Activated naive CD8-positive, alpha-beta T cell treated with anti-CD3 and anti-CD28 coated beads, Interleukin-2, amount 50 U/mL, for 24 hours (primary cell): ENCODE results near the gene NTRK3.
A peak's percentile ranks its signal among the peaks of the same experiment; 100 is the strongest.

Experiments
- ATAC-seq: fragments of 150-1000 bp; cut with Tn5 transposase; one replicate; pipeline ENCODE4 v1.10.0; 2021
- DNase-seq: peaks from one replicate; pipeline ENCODE4 v3.0.0; 2021
- H3K27ac Mint-ChIP-seq: one replicate; pipeline ENCODE4 v1.8.0; 2021; ENCODE audit warnings: mild to moderate bottlenecking, mixed read lengths
- H3K27me3 Mint-ChIP-seq: one replicate; pipeline ENCODE4 v1.8.0; 2021; ENCODE audit warnings: mixed read lengths
- H3K36me3 Mint-ChIP-seq: one replicate; pipeline ENCODE4 v1.8.0; 2021; ENCODE audit warnings: low read depth, mixed read lengths
- H3K4me1 Mint-ChIP-seq: one replicate; pipeline ENCODE4 v1.8.0; 2021; ENCODE audit warnings: mixed read lengths
- H3K4me3 Mint-ChIP-seq: one replicate; pipeline ENCODE4 v1.8.0; 2021; ENCODE audit warnings: mild to moderate bottlenecking, moderate library complexity, mixed read lengths
- H3K9me3 Mint-ChIP-seq: one replicate; pipeline ENCODE4 v1.8.0; 2021; ENCODE audit warnings: mixed read lengths

Gene NTRK3

GRCh38 chr15:88225461-88225860, 31.1 kb downstream of the NTRK3 start:
- Mint-ChIP-seq H3K27me3 (peaks cover 2% of the 10 kb centered on the region), H3K27ac (no peak overlapping the region), H3K4me1 (no peaks in the 10 kb centered on the region), H3K36me3 (no peaks in the 10 kb centered on the region), H3K4me3 (no peak overlapping the region), H3K9me3 (no peaks in the 10 kb centered on the region)
- no peak for DNase-seq
- ATAC-seq, result no peak

DNA sequence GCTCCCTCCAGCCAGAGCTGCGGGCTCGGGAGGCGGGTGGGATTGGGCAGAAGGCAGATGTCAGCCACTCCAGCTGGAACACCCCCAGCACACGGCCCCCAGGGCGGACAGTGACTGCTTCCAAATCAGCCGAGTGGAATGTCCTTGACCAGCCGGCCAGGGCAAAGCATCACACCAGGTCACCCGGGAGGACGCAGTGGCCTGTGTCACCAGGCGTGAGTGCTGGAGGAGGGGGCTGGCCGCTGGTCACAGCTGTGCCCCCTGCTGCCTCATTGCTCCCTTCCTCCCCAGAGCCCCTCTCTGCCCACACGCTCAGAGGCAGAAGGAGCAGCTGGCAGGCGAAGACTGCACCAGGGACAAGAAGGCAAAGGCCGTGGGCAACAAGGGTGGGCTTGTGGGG, 33.5 kb downstream of the NTRK3 start:
- no peak overlapping the region for H3K27ac Mint-ChIP-seq
- ATAC-seq (no peak), DNase-seq (no peak)
- no peaks in the 10 kb centered on the region for H3K36me3 Mint-ChIP-seq
- H3K4me3 Mint-ChIP-seq, result no peak overlapping the region
- no peaks in the 10 kb centered on the region for H3K27me3 Mint-ChIP-seq
- no peaks in the 10 kb centered on the region for H3K9me3 Mint-ChIP-seq
- H3K4me1 Mint-ChIP-seq, result no peaks in the 10 kb centered on the region

DNA sequence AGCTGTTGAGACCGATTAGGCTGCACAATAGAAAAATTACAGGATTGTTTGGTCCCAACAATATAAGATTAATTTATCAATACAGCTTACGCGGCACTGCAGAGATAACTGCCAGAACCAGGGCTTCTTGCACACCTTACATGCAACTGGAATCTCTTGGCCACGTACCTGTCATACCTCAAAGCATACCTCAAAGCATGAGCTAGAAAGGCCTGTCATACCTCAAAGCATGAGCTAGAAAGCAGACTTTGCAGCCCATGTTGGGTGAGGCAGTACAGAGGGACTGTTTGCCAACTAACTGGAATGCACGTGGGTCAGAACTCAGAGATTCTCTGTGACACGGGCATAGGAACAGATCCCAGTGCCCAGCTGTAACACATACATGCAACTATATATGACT, 34.7 kb downstream of the NTRK3 start:
- Mint-ChIP-seq H3K9me3 (no peaks in the 10 kb centered on the region), H3K4me1 (no peaks in the 10 kb centered on the region), H3K27ac (no peak overlapping the region), H3K4me3 (no peak overlapping the region), H3K36me3 (no peaks in the 10 kb centered on the region), H3K27me3 (peaks cover 3% of the 10 kb centered on the region)
- ATAC-seq (no peak), DNase-seq (no peak)

DNA sequence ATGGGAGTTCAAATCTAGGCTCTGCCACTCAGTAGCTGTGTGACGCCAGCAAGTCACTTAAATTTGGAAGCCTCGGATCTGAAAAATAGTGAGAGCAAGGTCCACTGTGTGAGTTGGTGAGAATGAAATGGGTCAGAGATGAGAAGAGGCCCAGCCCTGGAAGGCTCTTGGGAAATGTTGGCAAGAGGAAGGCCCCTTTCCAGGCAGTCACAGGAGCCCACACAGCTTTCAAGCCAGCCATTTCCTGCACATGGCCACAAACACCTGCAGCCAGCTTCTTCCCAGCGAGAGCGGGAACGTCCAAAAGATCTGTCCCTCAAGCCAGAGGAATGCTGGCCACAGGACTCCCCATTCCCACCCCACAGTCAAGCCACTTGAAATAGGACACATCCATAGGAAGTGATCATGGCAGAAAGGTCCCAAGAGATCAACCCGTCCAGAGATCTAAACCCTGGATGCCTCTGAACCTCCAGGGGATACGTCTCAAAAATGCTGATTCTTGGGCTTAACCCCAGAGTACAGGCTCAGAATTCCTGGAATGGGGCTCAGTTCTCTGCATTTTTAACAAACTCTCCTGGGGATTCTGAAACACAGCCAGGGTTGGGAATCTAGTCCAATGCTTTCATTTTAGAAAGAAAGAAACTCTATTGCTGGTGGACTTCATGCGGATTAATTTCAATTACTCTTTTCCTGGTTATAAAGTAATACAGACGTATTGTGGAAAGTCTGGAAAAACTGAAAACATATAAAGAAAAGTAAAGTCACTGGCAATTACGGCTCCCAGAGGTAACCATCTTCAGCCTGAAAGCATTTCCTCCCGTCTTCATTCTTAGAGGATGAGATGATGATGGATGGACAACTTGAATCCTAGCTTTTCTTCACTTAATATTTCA, 35.9 kb downstream of the NTRK3 start:
- H3K4me3 Mint-ChIP-seq, result no peak overlapping the region
- no peaks in the 10 kb centered on the region for H3K4me1 Mint-ChIP-seq
- H3K36me3 Mint-ChIP-seq, result no peaks in the 10 kb centered on the region
- peaks cover 3% of the 10 kb centered on the region for H3K27me3 Mint-ChIP-seq
- no peaks in the 10 kb centered on the region for H3K9me3 Mint-ChIP-seq
- ATAC-seq (no peak), DNase-seq (no peak)
- H3K27ac Mint-ChIP-seq, result no peak overlapping the region

- ATAC-seq (no peak), DNase-seq (no peak)
- Mint-ChIP-seq H3K4me3 (no peak overlapping the region), H3K36me3 (no peaks in the 10 kb centered on the region), H3K9me3 (no peaks in the 10 kb centered on the region), H3K4me1 (no peaks in the 10 kb centered on the region), H3K27me3 (peaks cover 3% of the 10 kb centered on the region), H3K27ac (no peak overlapping the region)
Observed at GRCh38 chr15:88219623-88220022, 36.9 kb downstream of the NTRK3 start.

GRCh38 chr15:88218557-88219221, 37.9 kb downstream of the NTRK3 start:
- no peaks in the 10 kb centered on the region for H3K36me3 Mint-ChIP-seq
- ATAC-seq (no peak), DNase-seq (no peak)
- H3K9me3 Mint-ChIP-seq, result no peaks in the 10 kb centered on the region
- H3K4me3 Mint-ChIP-seq, result no peak overlapping the region
- H3K4me1 Mint-ChIP-seq, result no peaks in the 10 kb centered on the region
- no peak overlapping the region for H3K27ac Mint-ChIP-seq
- H3K27me3 Mint-ChIP-seq, result peaks cover 3% of the 10 kb centered on the region

- peaks cover 3% of the 10 kb centered on the region for H3K27me3 Mint-ChIP-seq
- no peak overlapping the region for H3K27ac Mint-ChIP-seq
- H3K4me3 Mint-ChIP-seq, result no peak overlapping the region
- no peaks in the 10 kb centered on the region for H3K4me1 Mint-ChIP-seq
- H3K36me3 Mint-ChIP-seq, result no peaks in the 10 kb centered on the region
- no peaks in the 10 kb centered on the region for H3K9me3 Mint-ChIP-seq
- DNase-seq, result no peak
- no peak for ATAC-seq
Observed at GRCh38 chr15:88215066-88215648, 41.4 kb downstream of the NTRK3 start.

- no peak for DNase-seq
- H3K27me3 Mint-ChIP-seq, result peaks cover 8% of the 10 kb centered on the region
- no peak overlapping the region for H3K27ac Mint-ChIP-seq
- no peak for ATAC-seq
- H3K4me1 Mint-ChIP-seq, result peaks cover 2% of the 10 kb centered on the region
- no peaks in the 10 kb centered on the region for H3K9me3 Mint-ChIP-seq
- no peaks in the 10 kb centered on the region for H3K36me3 Mint-ChIP-seq
- no peak overlapping the region for H3K4me3 Mint-ChIP-seq
Observed at GRCh38 chr15:88209111-88209510, 47.4 kb downstream of the NTRK3 start.

- Mint-ChIP-seq H3K27me3 (peaks cover 11% of the 10 kb centered on the region), H3K36me3 (no peaks in the 10 kb centered on the region), H3K27ac (no peak overlapping the region), H3K4me3 (no peak overlapping the region), H3K9me3 (no peaks in the 10 kb centered on the region), H3K4me1 (peaks cover 2% of the 10 kb centered on the region)
- DNase-seq (no peak), ATAC-seq (peak; percentile 79)
Observed at GRCh38 chr15:88208396-88208795, 48.1 kb downstream of the NTRK3 start.

DNA sequence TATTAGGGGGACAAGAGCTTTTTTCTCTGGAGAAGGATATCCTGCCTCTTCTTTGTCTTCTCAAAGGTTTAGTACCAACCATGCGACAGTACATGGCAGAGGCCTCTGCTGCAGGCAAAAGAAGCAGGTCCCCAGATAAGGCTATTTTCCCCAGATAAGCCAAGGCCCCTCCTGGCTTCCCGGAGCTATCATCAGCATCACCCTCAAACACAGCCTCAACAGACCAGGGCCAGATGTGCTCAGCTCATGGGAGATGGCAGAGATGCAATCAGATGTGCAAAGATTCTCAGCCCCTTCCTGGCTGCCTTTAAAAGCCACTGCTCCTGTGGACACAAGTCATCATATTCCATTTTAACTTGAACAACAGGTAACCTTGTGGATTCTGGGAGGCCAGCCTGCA, 49.0 kb downstream of the NTRK3 start:
- Mint-ChIP-seq H3K4me1 (peaks cover 2% of the 10 kb centered on the region), H3K27me3 (peaks cover 11% of the 10 kb centered on the region), H3K9me3 (no peaks in the 10 kb centered on the region), H3K27ac (no peak overlapping the region), H3K4me3 (no peak overlapping the region), H3K36me3 (no peaks in the 10 kb centered on the region)
- DNase-seq, result no peak
- ATAC-seq, result no peak

- no peak overlapping the region for H3K4me3 Mint-ChIP-seq
- ATAC-seq (no peak), DNase-seq (no peak)
- H3K9me3 Mint-ChIP-seq, result no peaks in the 10 kb centered on the region
- peaks cover 2% of the 10 kb centered on the region for H3K4me1 Mint-ChIP-seq
- no peak overlapping the region for H3K27ac Mint-ChIP-seq
- no peaks in the 10 kb centered on the region for H3K36me3 Mint-ChIP-seq
- H3K27me3 Mint-ChIP-seq, result peaks cover 14% of the 10 kb centered on the region
Observed at GRCh38 chr15:88204584-88204983, 52.0 kb downstream of the NTRK3 start.

DNA sequence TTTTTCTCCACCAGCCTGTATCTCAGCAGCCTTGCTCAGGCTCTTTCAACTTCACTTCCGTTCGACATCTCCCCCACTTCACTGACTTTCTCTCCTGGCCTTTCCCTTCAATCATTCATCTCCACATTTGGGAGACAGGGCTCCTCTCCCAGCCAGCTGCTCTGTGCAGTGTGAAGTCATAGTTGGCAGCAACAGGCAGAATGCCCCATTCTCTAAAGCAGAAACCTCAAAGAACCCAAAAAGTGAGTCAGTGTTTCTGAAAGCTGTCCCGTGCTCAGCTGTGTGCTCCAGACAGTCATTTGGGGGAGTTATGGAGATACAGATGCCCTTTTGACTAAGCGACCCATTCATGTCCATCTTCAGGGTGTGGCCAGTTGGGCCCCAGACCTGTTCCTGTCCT, 54.3 kb downstream of the NTRK3 start:
- Mint-ChIP-seq H3K4me1 (no peaks in the 10 kb centered on the region), H3K4me3 (no peak overlapping the region), H3K27me3 (peaks cover 9% of the 10 kb centered on the region), H3K36me3 (no peaks in the 10 kb centered on the region), H3K9me3 (no peaks in the 10 kb centered on the region), H3K27ac (no peak overlapping the region)
- no peak for ATAC-seq
- DNase-seq, result no peak

- ATAC-seq (no peak), DNase-seq (no peak)
- Mint-ChIP-seq H3K4me1 (no peaks in the 10 kb centered on the region), H3K4me3 (no peak overlapping the region), H3K36me3 (no peaks in the 10 kb centered on the region), H3K27ac (no peak overlapping the region), H3K9me3 (peaks cover 4% of the 10 kb centered on the region), H3K27me3 (peaks cover 14% of the 10 kb centered on the region)
Observed at GRCh38 chr15:88201207-88201606, 55.3 kb downstream of the NTRK3 start.

GRCh38 chr15:88196961-88197360, 59.6 kb downstream of the NTRK3 start:
- H3K27me3 Mint-ChIP-seq, result peaks cover 15% of the 10 kb centered on the region
- no peaks in the 10 kb centered on the region for H3K4me1 Mint-ChIP-seq
- no peak overlapping the region for H3K4me3 Mint-ChIP-seq
- no peaks in the 10 kb centered on the region for H3K36me3 Mint-ChIP-seq
- peaks cover 4% of the 10 kb centered on the region for H3K9me3 Mint-ChIP-seq
- ATAC-seq, result no peak
- DNase-seq, result no peak
- no peak overlapping the region for H3K27ac Mint-ChIP-seq

DNA sequence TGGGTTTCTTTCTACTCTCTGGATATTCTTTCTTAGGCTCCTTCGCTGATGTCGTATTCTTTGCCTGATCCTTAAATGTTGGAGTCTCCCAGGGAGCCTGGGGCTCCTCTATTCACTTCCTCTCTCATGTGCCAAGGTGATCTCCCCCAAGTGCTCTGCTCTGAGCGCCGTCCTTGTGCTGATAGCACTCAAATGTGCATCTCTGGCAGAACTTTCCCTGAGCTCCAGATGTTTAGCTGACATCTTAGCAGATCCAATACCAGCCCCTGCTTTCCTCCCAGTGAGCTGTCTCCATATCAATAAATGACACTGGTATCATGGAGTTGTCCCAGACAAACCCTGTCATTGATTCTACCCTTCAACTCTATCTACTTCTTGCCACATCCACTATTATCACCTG, 62.4 kb downstream of the NTRK3 start:
- H3K27ac Mint-ChIP-seq, result no peak overlapping the region
- no peak overlapping the region for H3K4me3 Mint-ChIP-seq
- no peaks in the 10 kb centered on the region for H3K36me3 Mint-ChIP-seq
- DNase-seq, result no peak
- ATAC-seq, result no peak
- H3K9me3 Mint-ChIP-seq, result peaks cover 4% of the 10 kb centered on the region
- H3K4me1 Mint-ChIP-seq, result no peaks in the 10 kb centered on the region
- peaks cover 12% of the 10 kb centered on the region for H3K27me3 Mint-ChIP-seq
